Right renal cortex interstitium (tissue), 3 donors: ENCODE results near the gene TPPP. TPM values are rescaled to one million over a fixed set of nuclear protein-coding genes. Genes with fewer than 3 reads are reported as not detected.

Experiments
- DNase-seq, 3 donors: peaks; one replicate each; pipeline ENCODE4 v3.0.0-alpha.2; 2013; ENCODE audit warnings: low read depth in 3 of 3, low spot score in 2 of 3
- polyA plus RNA-seq, 3 donors: library from polyadenylated mRNA; unstranded; fragments of 120-200 nt; gene quantifications; one replicate each; pipeline ENCODE4 v1.2.1, GENCODE V29; 2013; ENCODE audit not compliant: insufficient read length in 3 of 3

The TPPP gene
- polyA plus RNA-seq, 3 donors: 2.9 to 5.5 (median 3.9) TPM

DNA sequence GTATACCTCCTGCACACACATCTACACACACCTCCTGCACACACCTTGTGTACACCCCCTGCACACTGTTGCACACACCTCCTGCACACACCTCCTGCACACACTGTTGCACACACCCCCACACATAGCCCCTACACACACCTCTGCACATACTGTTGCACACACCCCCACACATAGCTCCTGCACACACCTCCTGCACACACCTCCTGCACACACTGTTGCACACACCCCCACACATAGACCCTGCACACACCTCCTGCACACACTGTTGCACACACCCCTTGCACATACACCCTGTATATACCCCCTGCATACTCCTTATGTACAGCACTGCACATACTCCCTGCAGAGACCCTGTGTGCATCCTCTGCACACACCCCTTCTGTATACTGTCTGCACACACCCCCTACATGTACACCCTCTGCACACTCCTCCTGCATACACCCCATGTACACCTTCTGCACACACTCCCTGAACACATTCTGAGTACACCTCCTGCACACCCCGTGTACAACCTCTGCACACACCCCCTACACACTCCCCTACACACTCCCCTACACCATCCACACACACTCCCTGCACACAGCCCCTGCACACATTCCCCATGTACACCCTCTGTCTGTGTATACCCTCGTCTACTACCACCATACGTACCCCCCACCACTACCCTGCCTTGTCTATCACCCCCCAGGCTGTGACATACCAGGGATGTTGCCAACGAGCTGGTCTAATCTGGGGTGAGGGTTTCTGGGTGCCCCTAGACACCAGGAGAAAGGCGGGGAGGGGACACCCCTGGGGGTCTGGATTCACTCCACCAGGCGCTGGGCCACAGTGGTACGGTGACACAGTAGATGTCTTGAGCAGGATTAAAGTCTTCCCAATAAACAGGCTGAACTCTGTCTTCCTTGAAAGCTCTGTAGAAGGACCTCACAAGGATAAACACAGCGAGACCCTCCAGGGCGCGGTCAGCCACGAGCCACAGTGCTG, 82.1 kb downstream of the TPPP start:
- DNase-seq: no peak

DNA sequence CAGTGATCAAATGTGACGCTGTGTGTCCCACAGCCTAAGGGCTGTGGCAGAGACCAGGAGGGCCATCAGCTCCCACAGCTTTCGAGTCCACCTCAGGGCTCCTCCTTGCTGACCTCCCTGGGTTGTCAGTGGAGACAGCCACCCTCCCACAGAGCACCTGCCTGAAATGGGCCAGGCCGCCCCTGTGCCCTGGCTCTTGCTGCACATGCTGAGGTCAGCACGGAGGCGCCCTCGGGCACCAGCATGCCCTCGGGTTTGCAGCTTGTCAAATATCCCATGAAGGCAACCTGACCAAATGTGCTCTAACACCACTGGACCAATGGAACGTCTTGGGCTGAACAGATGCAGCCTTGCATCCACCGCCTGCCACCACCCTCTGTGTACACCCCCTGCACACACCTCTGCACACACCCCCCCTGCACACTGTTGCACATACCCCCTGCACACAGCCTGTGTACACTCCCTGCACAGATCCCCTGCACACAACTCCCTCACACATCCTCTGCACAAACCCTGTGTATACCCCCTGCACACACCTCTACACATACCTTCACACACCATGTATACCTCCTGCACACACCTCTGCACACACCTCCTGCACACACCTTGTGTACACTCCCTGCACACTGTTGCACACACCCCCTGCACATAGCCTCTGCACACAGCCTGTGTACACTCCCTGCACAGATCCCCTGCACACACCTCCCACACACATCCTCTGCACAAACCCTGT, 83.0 kb downstream of the TPPP start:
- DNase-seq: no peak

Other genes starting within 250 kb of the TPPP start
- gene SLC9A3, start 168.9 kb downstream of the TPPP start, polyA plus RNA-seq: 10 to 100 TPM; 34.9 to 43.2 (median 40.7) TPM
- gene CEP72, start 81.0 kb downstream of the TPPP start, polyA plus RNA-seq: 1 to 10 TPM; 7.6 to 8.6 (median 7.8) TPM
- 1 to 10 TPM; 4.3 to 5.4 (median 4.4) TPM for gene ZDHHC11B, start 91.4 kb upstream of the TPPP start, polyA plus RNA-seq
- 1 to 10 TPM; 3.5 to 5.9 (median 4.2) TPM for gene ZDHHC11, start 157.6 kb upstream of the TPPP start, polyA plus RNA-seq
- 10 to 100 TPM; 35.0 to 38.9 (median 36.4) TPM for gene BRD9, start 199.4 kb upstream of the TPPP start, polyA plus RNA-seq
- 10 to 100 TPM; 13.9 to 16.3 (median 16.3) TPM for gene TRIP13, start 199.5 kb upstream of the TPPP start, polyA plus RNA-seq